GM19043 (cell line): Measurements from ENCODE around the gene PPRC1.
"Not testable (repeated sequence)": the region's sequence is repeated elsewhere in the genome, so short reads cannot be mapped to it uniquely, and the experiment has no call there.

Experiments used
- ATAC-seq: cut with Tn5 transposase; IDR thresholded peaks from one replicate; pipeline ENCODE4 v1.9.1; 2021; ENCODE audit warnings: low read depth; ENCODE audit not compliant: unreplicated experiment

The PPRC1 gene

DNA sequence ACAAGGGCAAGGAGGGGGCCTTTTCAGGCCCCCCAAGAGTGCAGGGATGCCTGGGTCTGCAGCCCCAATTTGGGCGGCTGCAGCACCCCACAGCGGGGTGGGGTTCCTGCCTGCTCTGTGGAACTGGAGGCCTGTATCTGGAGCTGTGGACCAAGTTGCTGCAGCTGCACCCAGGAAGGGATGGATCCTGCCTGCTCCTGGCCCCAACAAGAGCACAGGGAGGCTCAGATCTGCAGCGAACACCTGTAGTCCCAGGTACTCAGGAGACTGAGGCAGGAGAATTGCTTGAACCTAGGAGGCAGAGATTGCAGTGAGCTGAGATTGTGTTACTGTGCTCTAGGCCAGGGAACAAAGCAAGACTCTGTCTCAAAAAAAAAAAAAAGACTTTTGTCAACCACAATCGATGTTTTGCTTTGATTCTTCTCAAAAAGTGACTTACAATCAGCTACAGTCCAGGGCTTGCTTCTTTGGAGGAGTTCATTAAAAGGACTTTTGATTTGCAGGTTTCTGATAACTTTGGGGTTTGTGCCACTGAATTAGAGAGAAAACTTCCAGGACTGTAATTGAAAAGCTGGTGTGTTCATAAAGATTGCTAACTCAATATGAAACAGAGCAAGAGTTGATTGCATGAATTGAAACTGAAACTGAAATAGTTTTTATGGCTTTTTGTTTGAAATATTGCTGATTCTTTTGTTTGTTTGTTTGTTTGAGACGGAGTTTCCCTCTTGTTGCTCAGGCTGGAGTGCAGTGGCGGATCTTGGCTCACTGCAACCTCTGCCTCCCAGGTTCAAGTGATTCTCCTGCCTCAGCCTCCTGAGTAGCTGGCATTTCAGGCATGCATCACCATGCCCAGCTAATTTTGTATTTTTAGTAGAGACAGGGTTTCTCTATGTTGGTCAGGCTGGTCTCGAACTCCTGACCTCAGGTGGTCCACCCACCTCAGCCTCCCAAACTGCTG lies 56.4 kb downstream of the PPRC1 start:
- not testable (repeated sequence) for ATAC-seq

DNA sequence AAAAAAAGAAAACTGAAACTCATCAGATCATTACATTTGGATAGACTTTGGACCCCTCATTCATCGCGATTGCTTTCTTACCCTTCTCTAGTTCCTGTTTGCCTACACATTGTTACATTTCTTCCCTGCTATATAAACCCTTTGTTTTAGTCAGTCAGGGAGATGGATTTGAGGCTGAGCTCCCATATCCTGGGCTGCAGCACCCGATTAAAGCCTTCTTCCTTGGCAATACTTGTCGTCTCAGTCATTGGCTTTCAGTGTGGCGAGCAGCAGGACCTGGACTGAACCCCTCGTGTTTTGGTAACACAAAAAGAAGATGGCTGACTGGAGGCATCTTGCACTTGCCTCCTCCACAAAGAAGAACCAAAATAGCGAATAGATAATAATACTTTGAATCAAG lies 59.1 kb downstream of the PPRC1 start:
- ATAC-seq = no peak

- ATAC-seq = no peak
Measured at GRCh38 chr10:102195296-102195870, 62.5 kb downstream of the PPRC1 start.

DNA sequence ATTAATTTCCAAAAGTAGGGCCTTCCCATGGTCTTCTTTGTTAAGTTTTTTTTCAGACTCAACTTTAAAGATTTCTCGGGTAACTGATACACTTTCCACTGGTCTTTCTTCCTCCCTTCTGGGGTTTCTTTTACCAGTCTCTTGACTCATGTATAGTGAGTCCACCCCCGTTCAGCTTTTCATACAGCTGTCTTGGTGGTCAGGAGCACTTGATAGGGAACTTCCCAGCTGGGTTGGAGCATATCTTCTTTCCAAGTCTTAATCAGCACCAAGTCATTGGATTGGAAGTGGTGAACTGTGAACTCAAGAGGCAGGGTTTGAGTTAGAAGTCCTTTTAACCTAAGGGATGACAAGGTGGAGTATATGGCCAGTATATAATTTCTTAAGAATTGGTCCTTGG lies 64.1 kb downstream of the PPRC1 start:
- no peak for ATAC-seq

- no peak for ATAC-seq
Measured at GRCh38 chr10:102198027-102198426, 65.2 kb downstream of the PPRC1 start.
